ENCODE results near the gene TMC1.
"Not testable (repeated sequence)": the region's sequence is repeated elsewhere in the genome, so short reads cannot be mapped to it uniquely, and the experiment has no call there.

Gene TMC1

DNA sequence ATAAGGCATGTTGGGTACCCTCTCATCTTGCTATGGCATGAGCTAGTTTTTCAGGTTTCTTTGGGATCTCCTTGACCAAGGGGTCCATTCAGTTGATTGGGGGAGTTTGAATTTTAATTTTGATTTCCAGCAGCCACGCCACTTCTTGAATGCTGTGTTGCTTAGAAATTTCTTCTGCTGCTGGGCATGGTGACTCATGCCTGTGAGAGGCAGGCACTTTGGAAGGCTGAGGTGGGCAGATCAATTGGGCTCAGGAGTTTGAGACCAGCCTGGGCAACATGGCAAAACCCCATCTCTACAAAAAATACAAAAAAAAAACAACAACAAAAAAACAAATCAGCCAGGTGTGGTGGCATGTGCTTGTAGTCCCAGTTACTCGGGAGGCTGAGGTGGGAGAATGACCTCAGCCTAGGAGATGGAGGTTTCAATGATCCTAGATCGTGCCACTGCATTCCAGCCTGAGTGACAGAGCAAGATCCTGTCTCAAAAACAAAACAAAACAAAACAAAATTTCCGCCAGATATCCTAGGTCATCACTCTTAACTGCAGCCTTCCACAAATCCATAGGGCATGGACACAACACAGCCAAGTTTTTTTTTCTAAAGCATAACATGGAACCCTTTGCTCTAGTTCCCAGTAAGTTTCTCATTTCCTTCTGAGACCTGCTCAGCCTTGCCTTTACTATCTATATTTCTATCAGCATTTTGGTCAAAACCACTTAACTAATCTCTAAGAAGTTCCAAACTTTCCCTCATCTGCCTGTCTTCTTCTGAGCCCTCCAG is 17.7 kb downstream of the TMC1 start:
- no peaks in the 10 kb centered on the region for H3K4me1 ChIP-seq (ENCODE audit: control insufficient read depth, insufficient read depth, low read length, poor library complexity, severe bottlenecking)
- no peak for DNase-seq
- no peak overlapping the region for H3K27ac ChIP-seq (ENCODE audit: insufficient read depth, low read length, poor library complexity, severe bottlenecking)
- H3K9me3 ChIP-seq (ENCODE audit: control insufficient read depth, low read length) = no peaks in the 10 kb centered on the region
- no peaks in the 10 kb centered on the region for H3K27me3 ChIP-seq (replicated peaks; ENCODE audit: control insufficient read depth, insufficient read depth, low read length, poor library complexity, severe bottlenecking)
- no peaks in the 10 kb centered on the region for H3K36me3 ChIP-seq (ENCODE audit: control insufficient read depth, insufficient read depth, low read length)
- H3K4me3 ChIP-seq (ENCODE audit: insufficient read depth, low read depth, low read length, poor library complexity, severe bottlenecking) = no peak overlapping the region

DNA sequence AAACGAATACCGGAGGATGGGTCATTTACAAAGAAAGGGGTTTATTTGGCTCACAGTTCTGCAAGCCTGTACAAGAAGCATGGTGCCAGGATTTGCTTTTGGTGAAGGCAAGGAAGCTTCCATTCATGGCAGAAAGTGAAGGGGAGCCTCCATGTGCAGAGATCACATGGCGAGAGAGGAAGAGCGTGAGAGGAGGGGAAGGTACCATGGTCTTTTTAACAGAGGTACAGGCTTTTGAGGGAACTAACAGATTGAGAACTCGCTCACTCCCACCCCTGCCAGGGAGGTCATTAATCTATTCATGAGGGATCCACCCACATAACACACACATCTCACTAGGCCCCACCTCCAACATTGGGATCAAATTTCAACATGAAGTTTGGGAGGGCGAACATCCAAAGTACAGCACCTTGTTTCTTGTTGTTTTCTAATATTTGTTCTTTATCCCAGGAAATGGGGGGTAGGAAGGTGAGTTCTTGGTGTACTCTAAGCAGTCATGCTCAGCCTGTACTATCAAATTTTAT is 18.5 kb downstream of the TMC1 start:
- H3K4me1 ChIP-seq (ENCODE audit: control insufficient read depth, insufficient read depth, low read length, poor library complexity, severe bottlenecking) = no peaks in the 10 kb centered on the region
- no peak for DNase-seq
- H3K27me3 ChIP-seq (replicated peaks; ENCODE audit: control insufficient read depth, insufficient read depth, low read length, poor library complexity, severe bottlenecking) = no peaks in the 10 kb centered on the region
- H3K36me3 ChIP-seq (ENCODE audit: control insufficient read depth, insufficient read depth, low read length) = no peaks in the 10 kb centered on the region
- no peak overlapping the region for H3K27ac ChIP-seq (ENCODE audit: insufficient read depth, low read length, poor library complexity, severe bottlenecking)
- no peaks in the 10 kb centered on the region for H3K9me3 ChIP-seq (ENCODE audit: control insufficient read depth, low read length)
- no peak overlapping the region for H3K4me3 ChIP-seq (ENCODE audit: insufficient read depth, low read depth, low read length, poor library complexity, severe bottlenecking)

DNA sequence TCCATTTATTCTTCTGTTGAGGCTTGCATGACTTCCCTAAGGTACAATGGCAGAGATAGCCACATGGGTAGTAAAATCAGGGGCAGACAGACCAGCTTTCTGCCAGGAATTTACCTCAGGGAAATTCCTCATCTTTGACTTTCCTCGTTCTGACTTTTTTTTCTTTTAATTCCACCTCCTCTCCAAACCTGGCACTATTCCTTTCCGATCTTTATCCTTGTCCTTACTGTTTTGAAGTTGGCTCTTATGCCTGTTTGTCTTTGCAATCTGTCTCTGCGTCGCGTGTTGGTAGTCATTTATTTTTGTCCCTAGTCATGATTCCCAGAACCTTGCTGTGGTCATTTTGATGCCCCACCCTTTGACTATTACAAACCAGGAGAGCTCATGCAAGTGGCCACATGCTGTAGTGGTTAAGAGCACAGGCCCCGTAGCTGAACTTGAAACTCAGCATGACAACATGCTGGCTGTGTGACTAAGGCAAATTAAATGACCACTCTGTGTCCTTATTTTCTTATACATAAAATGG is 19.0 kb downstream of the TMC1 start:
- no peak for DNase-seq
- H3K27ac ChIP-seq (ENCODE audit: insufficient read depth, low read length, poor library complexity, severe bottlenecking) = no peak overlapping the region

DNA sequence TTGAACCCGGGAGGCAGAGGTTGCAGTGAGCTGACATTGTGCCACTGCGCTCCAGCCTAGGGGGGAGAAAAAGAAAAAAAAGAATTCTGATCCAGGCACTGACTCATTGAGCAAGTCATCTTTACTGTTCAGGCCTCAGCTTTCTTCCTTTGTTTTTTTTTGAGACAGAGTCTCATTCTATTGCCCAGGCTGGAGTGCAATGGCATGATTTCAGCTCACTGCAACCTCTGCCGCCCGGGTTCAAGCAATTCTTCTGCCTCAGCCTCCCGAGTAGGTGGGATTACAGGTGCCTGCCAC is 21.1 kb downstream of the TMC1 start:
- not testable (repeated sequence) for H3K4me1 ChIP-seq (ENCODE audit: control insufficient read depth, insufficient read depth, low read length, poor library complexity, severe bottlenecking); H3K9me3 ChIP-seq (ENCODE audit: control insufficient read depth, low read length); H3K4me3 ChIP-seq (ENCODE audit: insufficient read depth, low read depth, low read length, poor library complexity, severe bottlenecking); H3K27ac ChIP-seq (ENCODE audit: insufficient read depth, low read length, poor library complexity, severe bottlenecking); DNase-seq; H3K36me3 ChIP-seq (ENCODE audit: control insufficient read depth, insufficient read depth, low read length); H3K27me3 ChIP-seq (replicated peaks; ENCODE audit: control insufficient read depth, insufficient read depth, low read length, poor library complexity, severe bottlenecking)

More for the DNA sequence above, 19.0 kb downstream of the TMC1 start:
- no peaks in the 10 kb centered on the region for H3K4me1 ChIP-seq (ENCODE audit: control insufficient read depth, insufficient read depth, low read length, poor library complexity, severe bottlenecking)
- no peaks in the 10 kb centered on the region for H3K27me3 ChIP-seq (replicated peaks; ENCODE audit: control insufficient read depth, insufficient read depth, low read length, poor library complexity, severe bottlenecking)
- no peak overlapping the region for H3K4me3 ChIP-seq (ENCODE audit: insufficient read depth, low read depth, low read length, poor library complexity, severe bottlenecking)
- no peaks in the 10 kb centered on the region for H3K9me3 ChIP-seq (ENCODE audit: control insufficient read depth, low read length)
- H3K36me3 ChIP-seq (ENCODE audit: control insufficient read depth, insufficient read depth, low read length) = no peaks in the 10 kb centered on the region

DNA sequence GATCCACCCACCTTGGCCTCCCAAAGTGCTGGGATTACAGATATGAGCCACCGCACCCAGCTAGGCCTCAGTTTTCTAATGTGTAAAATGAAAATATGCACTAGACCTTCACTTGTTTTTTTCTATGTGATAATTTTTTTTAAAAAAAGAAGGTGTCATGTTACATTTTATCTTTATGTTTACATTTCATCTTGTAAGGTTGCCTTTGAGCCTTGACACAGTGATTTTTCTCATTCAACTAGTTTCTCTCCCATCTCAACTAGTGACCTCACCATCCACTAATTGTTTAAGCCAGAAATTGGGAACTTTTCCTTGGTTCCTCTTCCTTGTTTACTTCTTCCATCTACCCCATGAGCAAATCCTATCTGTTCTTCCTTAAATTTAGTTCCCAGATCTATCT is 21.5 kb downstream of the TMC1 start:
- Histone ChIP-seq H3K36me3 (ENCODE audit: control insufficient read depth, insufficient read depth, low read length) (no peaks in the 10 kb centered on the region), H3K9me3 (ENCODE audit: control insufficient read depth, low read length) (no peaks in the 10 kb centered on the region), H3K27ac (ENCODE audit: insufficient read depth, low read length, poor library complexity, severe bottlenecking) (no peak overlapping the region), H3K4me1 (ENCODE audit: control insufficient read depth, insufficient read depth, low read length, poor library complexity, severe bottlenecking) (no peaks in the 10 kb centered on the region), H3K27me3 (replicated peaks; ENCODE audit: control insufficient read depth, insufficient read depth, low read length, poor library complexity, severe bottlenecking) (no peaks in the 10 kb centered on the region), H3K4me3 (ENCODE audit: insufficient read depth, low read depth, low read length, poor library complexity, severe bottlenecking) (no peak overlapping the region)
- DNase-seq = no peak

DNA sequence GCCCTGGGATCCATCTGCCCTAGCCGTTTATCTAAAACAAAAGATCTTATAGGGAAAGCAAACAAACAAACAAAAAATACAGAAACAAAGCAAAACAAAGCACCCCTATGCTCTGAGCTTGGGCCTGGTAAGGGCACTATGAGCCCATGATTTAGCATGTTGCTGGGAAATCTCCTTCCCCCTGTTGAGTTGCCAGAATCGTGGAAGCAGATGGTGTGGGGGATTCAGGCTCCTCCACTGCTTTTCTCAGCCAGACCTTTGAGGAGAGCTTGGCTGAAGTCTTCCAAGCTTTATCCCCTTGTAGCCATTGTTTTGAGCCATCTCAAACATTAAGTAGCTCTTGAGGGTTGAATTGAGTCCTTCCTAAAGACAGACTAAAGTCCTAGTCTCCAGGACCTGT is 29.9 kb downstream of the TMC1 start:
- no peak for DNase-seq
- no peaks in the 10 kb centered on the region for H3K4me1 ChIP-seq (ENCODE audit: control insufficient read depth, insufficient read depth, low read length, poor library complexity, severe bottlenecking)
- H3K9me3 ChIP-seq (ENCODE audit: control insufficient read depth, low read length) = no peaks in the 10 kb centered on the region
- no peak overlapping the region for H3K27ac ChIP-seq (ENCODE audit: insufficient read depth, low read length, poor library complexity, severe bottlenecking)
- no peaks in the 10 kb centered on the region for H3K36me3 ChIP-seq (ENCODE audit: control insufficient read depth, insufficient read depth, low read length)
- H3K4me3 ChIP-seq (ENCODE audit: insufficient read depth, low read depth, low read length, poor library complexity, severe bottlenecking) = no peak overlapping the region
- no peaks in the 10 kb centered on the region for H3K27me3 ChIP-seq (replicated peaks; ENCODE audit: control insufficient read depth, insufficient read depth, low read length, poor library complexity, severe bottlenecking)

DNA sequence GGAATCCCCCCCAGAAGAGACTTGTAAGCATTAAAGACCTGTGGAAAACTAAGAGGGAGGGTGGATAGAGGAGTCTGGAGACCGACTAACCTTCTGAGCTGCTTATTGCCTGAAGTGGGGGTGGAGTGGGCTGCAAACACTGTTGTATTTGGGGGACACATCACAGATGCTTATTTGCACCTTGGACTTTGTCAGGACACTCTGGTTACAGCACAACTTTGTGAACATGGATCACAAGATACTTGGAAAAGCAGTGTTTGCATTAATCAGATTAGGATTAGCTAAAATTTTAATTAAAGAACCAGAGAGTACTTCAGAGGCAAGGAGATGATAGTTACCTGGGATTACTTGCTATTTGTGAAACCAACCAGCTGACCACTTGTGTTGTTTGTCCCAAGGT is 30.9 kb downstream of the TMC1 start:
- DNase-seq = no peak
- Histone ChIP-seq H3K9me3 (ENCODE audit: control insufficient read depth, low read length) (no peaks in the 10 kb centered on the region), H3K4me3 (ENCODE audit: insufficient read depth, low read depth, low read length, poor library complexity, severe bottlenecking) (no peak overlapping the region), H3K4me1 (ENCODE audit: control insufficient read depth, insufficient read depth, low read length, poor library complexity, severe bottlenecking) (peaks cover 1% of the 10 kb centered on the region), H3K27ac (ENCODE audit: insufficient read depth, low read length, poor library complexity, severe bottlenecking) (no peak overlapping the region), H3K36me3 (ENCODE audit: control insufficient read depth, insufficient read depth, low read length) (no peaks in the 10 kb centered on the region), H3K27me3 (replicated peaks; ENCODE audit: control insufficient read depth, insufficient read depth, low read length, poor library complexity, severe bottlenecking) (no peaks in the 10 kb centered on the region)

DNA sequence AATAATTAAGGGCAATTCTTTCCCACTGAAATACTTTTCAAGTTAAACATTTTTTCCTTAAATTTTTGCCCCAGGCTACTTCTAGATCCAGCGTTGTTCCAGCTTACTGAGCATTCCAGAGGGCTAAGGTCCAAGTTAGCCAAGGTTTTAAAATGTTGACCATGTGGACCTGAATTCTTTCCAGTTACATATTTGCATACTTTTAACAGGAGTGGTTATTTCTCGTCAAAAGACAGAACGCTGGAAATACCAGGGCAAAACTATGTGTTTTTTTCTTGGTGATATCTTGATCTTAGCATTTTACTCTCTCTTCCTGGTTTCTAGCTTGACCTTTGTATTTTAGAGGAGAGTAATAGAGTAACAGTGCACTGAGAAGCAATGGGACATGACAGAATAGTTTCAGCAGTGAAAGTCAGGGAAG is 32.8 kb downstream of the TMC1 start:
- DNase-seq = no peak
- H3K9me3 ChIP-seq (ENCODE audit: control insufficient read depth, low read length) = no peaks in the 10 kb centered on the region
- no peak overlapping the region for H3K4me3 ChIP-seq (ENCODE audit: insufficient read depth, low read depth, low read length, poor library complexity, severe bottlenecking)
- H3K36me3 ChIP-seq (ENCODE audit: control insufficient read depth, insufficient read depth, low read length) = no peaks in the 10 kb centered on the region
- H3K4me1 ChIP-seq (ENCODE audit: control insufficient read depth, insufficient read depth, low read length, poor library complexity, severe bottlenecking) = peaks cover 4% of the 10 kb centered on the region
- H3K27me3 ChIP-seq (replicated peaks; ENCODE audit: control insufficient read depth, insufficient read depth, low read length, poor library complexity, severe bottlenecking) = no peaks in the 10 kb centered on the region
- no peak overlapping the region for H3K27ac ChIP-seq (ENCODE audit: insufficient read depth, low read length, poor library complexity, severe bottlenecking)

DNA sequence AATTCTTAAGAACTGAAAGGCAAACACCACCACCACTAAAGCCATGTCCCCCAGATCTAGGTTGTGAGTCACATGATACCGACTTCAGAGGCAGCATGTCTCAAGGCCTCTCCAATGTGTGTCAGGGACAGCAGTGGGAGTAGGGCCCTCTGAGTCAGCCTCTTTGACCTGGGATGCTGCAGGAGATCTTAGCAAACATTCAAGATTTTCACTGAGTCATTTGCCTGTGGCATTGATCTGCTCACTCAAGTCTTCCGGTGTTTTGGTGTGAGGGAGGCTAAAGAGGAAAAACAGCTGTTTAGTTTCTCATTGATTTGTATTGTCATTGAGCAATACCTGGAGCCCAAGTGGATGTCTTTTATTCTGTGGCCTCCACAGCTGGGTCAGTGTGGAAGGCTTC is 36.1 kb downstream of the TMC1 start:
- Histone ChIP-seq H3K4me3 (ENCODE audit: insufficient read depth, low read depth, low read length, poor library complexity, severe bottlenecking) (no peak overlapping the region), H3K4me1 (ENCODE audit: control insufficient read depth, insufficient read depth, low read length, poor library complexity, severe bottlenecking) (peaks cover 4% of the 10 kb centered on the region), H3K9me3 (ENCODE audit: control insufficient read depth, low read length) (no peaks in the 10 kb centered on the region), H3K27ac (ENCODE audit: insufficient read depth, low read length, poor library complexity, severe bottlenecking) (no peak overlapping the region), H3K36me3 (ENCODE audit: control insufficient read depth, insufficient read depth, low read length) (no peaks in the 10 kb centered on the region), H3K27me3 (replicated peaks; ENCODE audit: control insufficient read depth, insufficient read depth, low read length, poor library complexity, severe bottlenecking) (no peaks in the 10 kb centered on the region)
- DNase-seq = peak in 1 of 3 donors; percentile 1

DNA sequence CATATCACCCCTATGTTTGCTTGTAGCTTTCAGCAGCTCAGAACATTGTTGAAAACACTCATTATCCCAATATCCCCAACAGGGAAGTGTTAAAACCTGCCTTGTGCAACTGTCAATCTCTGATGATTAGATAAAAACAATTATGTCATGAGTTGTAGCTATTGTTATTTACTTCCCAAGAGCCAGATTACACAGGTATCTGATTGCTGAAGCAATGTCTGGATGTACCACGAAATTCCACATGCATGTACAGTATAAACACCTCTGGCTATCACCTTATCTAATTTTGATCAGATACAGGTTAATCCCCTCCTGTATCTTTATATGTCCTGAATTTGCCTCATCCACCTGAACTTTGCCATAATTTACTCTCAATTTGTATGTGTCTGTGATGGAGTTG is 38.7 kb downstream of the TMC1 start:
- Histone ChIP-seq H3K4me3 (ENCODE audit: insufficient read depth, low read depth, low read length, poor library complexity, severe bottlenecking) (no peak overlapping the region), H3K9me3 (ENCODE audit: control insufficient read depth, low read length) (no peaks in the 10 kb centered on the region), H3K27me3 (replicated peaks; ENCODE audit: control insufficient read depth, insufficient read depth, low read length, poor library complexity, severe bottlenecking) (no peaks in the 10 kb centered on the region), H3K4me1 (ENCODE audit: control insufficient read depth, insufficient read depth, low read length, poor library complexity, severe bottlenecking) (peaks cover 4% of the 10 kb centered on the region), H3K27ac (ENCODE audit: insufficient read depth, low read length, poor library complexity, severe bottlenecking) (no peak overlapping the region), H3K36me3 (ENCODE audit: control insufficient read depth, insufficient read depth, low read length) (no peaks in the 10 kb centered on the region)
- no peak for DNase-seq

Data from effector memory CD4-positive, alpha-beta T cell (primary cell).